Measurements from ENCODE around the gene LRMDA.

Gene LRMDA

DNA sequence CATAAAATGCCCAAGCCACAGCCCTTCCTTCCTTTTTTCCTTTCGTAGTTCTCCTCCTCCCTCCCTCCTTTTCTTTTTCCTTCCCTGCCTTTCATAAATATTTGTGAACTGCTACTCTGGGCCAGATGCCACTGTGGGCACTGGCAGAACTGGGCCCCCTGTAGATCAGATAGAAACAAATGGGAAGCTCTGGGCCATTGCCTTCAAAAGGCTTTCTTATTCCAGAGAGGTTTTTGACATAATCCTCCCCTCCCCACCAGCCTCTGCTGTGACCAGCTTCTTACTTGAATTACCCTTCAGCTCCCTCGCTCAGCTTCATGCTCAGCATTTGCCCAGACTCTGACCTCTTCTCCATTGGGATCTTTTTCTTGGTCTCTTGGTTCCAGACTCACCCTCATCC lies 886.8 kb downstream of the LRMDA start:
- intact Hi-C loops (cut with DNase I): no loop called here
- no peak for DNase-seq

DNA sequence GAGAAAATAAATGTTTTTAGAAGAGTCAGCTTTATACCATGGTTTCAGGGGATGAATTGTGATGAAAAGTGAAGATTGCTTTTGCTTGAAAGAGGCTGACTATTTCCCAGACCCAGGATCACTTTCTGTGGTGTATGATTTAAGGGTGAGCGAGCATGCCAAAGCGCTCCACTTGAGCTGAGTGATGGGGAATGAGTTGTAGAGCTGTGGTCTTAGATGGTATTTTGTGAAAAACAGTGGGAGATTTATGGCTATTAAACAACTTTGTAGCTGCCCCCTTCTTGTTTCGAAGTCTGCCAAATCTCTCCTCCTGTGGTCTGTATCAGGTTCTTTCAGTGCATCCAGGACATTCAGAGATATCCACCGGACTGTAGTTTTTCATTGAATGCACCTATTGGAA lies 888.2 kb downstream of the LRMDA start:
- intact Hi-C loops (cut with DNase I): no loop called here

DNA sequence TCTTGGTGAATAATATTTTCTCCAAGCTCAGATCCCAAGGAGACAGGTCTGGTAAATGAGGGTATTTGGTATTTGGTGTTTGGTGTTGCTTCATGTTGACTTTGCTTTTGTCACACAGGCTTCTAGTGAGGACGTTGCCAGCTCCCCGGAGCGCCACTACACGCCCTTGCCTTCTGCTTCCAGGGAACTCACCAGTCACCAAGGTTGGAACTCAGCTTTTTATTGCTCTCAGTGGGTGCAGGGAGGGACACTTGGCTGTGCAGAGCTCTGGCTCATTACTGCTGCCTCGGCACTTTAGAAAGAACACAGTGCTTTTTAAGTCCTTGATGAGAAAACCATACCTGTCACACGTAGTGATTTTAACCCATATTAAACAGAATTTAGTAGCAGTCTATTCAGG lies 892.9 kb downstream of the LRMDA start:
- intact Hi-C loops (cut with DNase I): no loop called here
- peak in 5 of 42 donors; percentile 9 to 26 (median 18) for DNase-seq

More for the DNA sequence above, 888.2 kb downstream of the LRMDA start:
- DNase-seq: no peak

DNA sequence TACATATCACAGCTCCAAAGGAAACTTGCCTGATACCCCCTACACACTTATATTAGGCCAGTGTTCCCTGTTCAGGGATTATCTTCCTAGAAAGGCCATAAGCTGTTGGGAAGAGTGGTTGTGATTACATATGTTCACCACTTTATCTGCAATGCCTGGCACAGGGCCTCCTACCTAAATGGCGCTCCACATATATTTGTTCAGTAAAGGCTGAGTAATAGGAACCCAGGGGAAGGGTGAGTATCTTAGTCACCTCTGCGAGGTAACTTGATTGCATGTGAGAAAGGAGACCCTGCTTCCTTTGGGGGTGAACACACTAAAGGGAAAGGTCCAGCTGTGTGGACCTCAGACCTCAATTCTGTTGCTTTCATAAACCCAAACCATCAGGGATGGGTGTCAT lies 896.0 kb downstream of the LRMDA start:
- intact Hi-C loops (cut with DNase I): no loop called here
- no peak for DNase-seq

DNA sequence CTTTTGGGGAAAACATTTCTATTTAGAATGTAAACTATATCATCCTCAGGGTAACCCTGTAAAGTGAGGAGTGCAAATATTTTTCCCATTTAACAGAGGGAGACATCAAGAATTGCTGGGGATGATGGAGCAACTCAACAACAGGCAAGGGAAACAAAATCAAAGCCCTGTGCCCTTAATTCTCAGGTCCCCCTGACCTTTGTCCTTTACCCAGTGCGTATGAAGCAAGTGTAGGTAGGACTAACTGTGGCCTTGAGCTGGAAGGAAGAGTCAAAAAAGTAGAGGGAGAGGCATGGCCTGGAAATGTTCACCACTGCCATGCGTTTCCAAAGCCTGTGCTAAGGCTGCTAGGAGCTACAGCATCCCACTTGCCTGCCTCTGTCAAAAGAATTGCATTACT lies 896.9 kb downstream of the LRMDA start:
- intact Hi-C loops (cut with DNase I): no loop called here
- DNase-seq: no peak

DNA sequence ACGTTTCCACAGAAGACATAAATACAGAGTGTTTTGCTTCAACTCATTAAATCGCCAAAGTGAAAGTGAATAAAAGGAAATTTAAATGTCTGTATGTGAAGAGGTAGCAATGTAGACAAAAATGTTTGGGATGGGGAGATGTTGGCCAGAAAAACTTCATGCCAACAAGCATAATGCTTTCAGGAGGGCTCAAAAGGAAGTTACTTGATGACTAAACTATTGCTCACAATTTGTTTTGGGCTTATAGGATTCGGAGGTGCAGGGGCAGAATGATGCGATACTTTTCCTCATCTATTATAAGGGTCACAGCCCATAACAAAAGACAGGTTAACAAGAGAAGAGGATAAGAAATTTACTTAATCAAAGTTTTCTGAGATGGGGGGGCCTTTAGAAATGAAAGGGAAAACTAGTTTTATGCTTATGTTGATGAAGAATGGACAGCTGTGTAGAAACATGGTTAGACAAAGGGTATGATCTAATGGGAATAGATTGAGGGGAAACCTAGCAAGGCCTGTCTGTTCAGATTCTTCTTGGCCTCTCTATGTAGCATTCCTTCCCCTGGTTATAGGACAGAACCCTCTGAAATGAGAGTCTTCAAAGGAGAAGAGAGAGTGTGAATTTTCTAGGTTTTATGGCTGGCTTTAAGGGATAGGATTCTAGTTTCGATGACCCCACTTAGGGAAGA lies 898.6 kb downstream of the LRMDA start:
- intact Hi-C loops (cut with DNase I): no loop called here

DNA sequence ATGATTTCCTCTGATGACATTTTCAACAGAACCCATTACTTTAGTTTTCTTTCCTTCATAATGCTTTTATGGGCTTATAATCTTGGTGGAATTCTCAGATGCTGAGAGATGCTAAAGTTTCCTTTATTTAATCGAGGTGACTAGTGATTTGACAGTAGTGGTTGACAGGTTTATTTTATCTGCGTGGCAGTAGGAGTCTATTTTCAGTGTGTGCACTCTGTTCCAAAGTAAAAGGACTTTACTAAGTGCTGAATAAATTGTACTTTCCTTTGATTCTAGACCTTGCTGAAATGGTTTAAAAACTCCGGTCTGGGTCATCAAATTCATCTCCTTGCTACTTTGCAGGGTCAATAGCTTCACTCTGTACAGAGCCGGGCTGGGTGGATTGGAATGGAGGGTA lies 900.3 kb downstream of the LRMDA start:
- intact Hi-C loops (cut with DNase I): no loop called here
- no peak for DNase-seq

More for the DNA sequence above, 898.6 kb downstream of the LRMDA start:
- DNase-seq: no peak

DNA sequence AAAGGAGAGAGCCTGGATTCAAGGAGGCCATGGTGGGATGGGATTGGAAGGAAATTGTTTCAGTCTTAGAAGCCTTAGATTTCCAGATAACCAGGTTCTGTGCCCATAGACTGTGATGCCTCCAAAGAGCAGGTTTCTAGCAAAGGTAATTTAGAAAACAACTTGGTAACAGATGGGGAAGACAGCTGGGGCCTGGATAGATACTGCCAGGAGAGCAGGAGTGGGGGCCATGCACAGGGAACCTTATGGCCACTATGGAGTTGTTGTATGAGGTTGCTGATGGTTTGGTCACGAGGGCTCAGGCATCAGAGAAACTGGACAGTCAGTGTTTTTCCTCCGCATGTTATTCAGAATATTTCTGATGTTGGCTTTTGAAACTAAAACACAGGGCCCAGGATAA lies 901.9 kb downstream of the LRMDA start:
- intact Hi-C loops (cut with DNase I): no loop called here
- DNase-seq: no peak

DNA sequence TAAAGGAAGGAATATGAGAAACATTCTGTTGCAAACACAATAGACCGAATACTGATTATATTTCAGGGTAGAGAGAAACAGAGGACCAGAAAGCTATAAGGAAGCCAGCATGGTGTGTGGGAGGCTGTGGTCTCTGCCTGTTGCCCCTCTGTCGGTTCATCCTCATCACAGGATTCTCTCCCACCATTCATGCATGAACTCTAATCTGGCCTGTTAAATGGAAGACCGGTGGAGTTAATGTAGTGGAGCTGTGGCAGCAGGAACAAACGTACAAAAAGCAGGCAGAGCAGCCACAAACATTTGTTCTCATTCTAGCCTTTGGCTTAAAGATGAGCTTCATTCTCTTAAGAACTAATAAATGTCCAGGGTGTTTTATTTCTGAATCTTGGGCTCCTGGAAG lies 902.4 kb downstream of the LRMDA start:
- intact Hi-C loops (cut with DNase I): no loop called here
- no peak for DNase-seq

DNA sequence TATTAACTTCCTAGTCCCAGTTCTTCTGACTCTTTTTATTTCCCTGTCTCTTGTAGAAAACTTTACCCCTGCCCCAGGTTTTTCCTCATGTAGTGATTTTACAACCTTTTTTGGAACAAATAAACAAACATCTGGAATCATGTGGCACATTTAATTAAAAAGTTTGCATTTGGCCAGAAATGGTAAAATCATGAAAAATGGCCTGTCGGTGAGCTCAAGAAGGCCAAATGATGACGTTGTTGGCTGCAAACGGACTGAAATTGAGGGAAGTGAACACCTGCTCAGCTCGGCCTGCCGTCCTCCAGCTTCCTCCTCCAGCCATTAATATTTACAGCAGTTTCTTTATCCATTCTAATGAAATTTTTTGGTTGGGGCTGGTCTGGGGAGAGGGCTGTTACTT lies 902.8 kb downstream of the LRMDA start:
- intact Hi-C loops (cut with DNase I): no loop called here
- no peak for DNase-seq

DNA sequence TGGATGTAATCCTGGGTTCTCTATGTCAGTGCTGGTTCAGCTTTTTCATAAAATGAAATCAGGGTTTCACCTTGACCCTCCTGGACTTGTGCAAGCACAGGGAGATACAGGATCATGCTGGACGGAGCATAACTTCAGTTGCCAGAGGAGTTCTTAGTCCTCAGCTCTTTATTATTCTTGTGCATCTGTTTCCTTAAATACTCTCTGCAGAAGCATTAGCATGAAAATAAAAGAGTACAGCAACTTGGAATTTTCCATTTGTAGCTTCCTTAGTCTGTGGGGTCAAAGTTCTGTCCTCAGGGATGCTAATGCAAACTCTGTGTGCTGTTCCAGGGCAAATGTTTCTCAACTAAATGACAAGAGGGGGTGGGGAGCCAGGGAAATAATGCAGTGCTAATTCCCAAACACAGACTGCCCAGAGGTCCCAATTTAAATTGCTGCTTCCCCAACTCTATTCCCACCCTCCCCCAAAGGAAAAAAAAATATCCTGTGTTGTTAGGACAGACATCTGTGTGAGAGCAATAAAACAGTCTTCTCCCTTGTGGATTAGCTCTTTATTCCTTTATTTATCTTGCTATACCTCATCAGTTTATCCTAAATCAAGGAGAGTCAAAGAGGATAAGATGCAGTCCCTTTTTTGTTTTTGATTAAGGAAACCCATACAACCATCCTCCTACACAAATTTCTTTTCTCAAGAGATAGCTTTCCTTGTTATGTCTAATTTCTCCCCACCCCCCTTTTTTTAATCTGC lies 905.0 kb downstream of the LRMDA start:
- DNase-seq: no peak
- intact Hi-C loops (cut with DNase I): no loop called here

DNA sequence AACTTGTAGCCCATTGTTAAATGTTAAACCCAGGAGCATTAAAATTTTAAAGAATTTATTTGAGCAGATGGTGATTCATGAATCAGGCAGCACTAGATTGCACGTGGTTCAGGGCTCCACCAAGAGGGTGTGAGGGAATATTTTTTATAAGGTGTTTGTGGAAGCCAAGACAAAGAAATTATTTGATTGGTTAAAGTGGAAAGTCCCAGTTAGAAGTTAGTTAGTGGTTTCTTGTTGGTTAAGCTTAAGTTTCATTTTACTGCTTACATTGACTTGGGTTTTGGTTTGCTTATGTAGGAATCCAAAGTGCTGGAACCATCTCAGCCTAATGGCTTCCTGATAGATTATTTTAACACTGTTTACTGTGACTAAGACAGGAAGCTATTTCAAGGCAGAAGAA lies 906.2 kb downstream of the LRMDA start:
- intact Hi-C loops (cut with DNase I): no loop called here
- no peak for DNase-seq

DNA sequence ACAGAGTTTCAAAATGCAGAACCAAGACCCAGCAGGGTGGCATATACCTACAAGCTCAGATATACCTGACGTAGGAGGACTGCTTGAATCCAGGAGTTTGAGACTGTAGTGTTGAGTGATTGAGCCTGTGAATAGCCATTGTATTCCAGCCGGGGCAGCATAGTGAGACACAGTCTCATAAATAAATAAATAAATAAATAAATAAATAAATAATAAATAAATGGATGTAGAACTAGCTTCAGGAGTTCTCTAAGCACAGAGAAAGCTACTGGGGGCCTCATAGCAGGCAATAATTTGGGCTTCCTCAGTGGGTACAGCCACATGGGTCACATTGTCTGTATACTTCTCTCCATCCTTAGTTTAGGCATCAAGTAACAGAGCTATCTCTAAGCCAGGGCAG lies 906.8 kb downstream of the LRMDA start:
- intact Hi-C loops (cut with DNase I): no loop called here

DNA sequence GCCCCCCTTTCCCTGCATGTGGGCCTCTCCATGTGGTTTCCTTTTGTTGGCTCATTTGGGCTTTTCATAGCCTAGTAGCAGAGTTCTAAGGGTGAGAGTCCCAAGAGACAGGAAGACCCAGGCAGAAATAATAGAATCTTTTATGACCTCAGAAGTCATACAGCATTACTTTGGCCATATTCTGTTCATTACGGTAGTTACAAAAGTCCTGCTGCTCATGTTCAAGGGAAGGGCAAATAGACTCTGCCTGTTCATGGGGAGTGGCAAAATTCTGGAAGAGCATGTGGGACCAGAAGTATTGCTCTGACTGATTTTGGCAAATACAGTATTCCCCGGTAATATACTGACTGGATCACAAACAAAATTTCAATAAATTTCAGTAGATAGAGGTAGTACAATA lies 910.3 kb downstream of the LRMDA start:
- no peak for DNase-seq
- intact Hi-C loops (cut with DNase I): no loop called here

More for the DNA sequence above, 906.8 kb downstream of the LRMDA start:
- no peak for DNase-seq

DNA sequence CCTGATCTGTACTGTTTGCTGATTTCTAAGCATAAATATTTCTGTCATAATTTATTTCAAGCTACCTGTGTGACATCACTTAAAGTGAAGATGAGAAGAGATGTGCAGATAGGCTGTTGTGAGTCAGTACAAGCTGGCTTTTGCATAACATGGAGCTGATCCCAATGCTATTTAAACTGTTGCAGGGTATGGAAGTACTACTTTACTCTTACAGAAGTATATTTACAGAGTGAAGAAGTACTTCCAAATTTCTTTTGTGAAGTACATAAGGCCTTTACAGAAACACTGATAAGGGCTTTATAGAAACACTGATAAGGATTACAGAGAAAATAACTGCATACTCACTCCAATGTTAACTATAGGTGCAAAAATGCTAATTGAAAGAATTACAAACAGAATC lies 911.6 kb downstream of the LRMDA start:
- intact Hi-C loops (cut with DNase I): no loop called here
- DNase-seq: no peak

DNA sequence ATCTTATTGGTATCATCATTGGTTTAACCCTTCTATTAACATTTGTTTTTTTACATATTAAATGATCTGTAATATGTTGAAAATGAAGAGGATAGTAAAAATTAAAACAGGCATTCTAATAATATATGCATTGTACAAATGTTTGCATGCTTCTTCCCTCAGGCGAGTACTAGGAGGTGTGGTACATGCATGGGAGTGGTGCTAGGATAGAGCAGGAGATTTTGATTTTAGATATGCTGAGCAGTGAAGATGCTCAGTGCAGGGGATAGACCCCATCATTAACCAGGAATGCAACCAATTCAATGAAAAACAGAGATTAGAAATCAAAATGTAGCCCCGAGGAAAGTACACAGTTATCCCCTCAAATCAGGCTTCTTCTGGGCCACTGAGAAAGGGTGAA lies 916.4 kb downstream of the LRMDA start:
- no peak for DNase-seq
- intact Hi-C loops (cut with DNase I): no loop called here

DNA sequence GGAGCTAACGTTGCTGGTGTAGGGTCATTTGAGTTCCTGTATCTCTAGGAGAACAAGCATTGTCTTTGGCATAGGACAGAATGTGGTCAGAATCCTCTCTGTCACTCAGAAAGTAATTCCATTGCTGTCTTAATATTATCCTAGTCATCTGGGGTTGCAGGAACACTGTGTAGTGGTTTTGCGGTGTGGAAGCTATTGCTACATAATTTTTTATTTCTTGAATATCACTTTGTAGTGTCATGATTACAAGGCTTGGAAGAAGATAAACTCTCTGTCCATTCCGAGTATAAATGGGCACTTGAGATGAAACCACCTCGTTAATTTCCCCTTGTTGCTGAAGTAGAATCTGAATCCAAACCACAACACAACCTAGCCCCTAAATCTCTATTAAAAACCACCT lies 919.2 kb downstream of the LRMDA start:
- no peak for DNase-seq
- intact Hi-C loops (cut with DNase I): no loop called here

DNA sequence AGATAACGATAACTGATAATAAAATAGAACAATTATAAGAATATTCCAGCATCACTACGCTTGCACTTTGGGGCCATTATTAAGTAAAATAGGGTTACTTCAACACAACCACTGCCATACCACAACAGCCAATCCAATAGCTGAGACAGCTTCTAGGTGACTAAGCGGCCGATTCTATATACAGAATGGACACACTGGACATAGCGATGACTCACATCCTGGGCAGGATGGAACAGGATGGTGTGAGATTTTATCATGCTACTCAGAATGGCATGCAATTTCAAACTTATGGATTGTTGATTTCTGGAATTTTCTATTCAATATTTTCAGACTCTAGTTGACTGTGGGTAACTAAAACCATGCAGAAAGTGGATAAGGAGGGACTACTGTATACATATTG lies 920.9 kb downstream of the LRMDA start:
- no peak for DNase-seq
- intact Hi-C loops (cut with DNase I): no loop called here

DNA sequence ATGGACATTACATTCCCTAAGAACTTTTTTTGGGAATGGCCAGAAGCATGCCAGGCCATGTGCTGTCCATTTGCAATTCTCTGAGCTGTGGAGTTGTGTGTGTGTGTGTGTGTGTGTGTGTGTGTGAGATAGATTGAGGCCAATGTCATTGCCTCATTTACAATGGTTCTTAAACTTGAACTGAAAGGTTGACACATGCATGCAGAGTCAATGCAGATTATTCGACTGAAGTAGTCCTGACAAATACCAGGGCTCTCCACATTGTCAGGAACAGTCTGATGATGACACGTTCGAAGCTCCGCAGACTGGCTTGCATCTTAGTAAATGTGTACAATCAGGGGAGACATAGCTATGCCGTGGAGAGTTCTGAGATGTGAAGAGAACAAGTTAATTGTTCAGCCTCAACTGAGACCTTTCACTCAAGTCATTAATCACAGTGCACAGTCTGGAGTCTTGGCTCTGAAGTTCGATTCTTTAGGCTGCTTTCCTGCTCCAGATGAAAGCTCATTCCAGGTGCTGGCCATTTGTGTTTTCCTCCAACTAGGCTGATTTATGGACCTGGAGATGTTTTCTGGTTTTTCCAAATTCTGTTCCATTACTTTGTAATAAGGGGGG lies 921.9 kb downstream of the LRMDA start:
- DNase-seq: no peak
- intact Hi-C loops (cut with DNase I): no loop called here

DNA sequence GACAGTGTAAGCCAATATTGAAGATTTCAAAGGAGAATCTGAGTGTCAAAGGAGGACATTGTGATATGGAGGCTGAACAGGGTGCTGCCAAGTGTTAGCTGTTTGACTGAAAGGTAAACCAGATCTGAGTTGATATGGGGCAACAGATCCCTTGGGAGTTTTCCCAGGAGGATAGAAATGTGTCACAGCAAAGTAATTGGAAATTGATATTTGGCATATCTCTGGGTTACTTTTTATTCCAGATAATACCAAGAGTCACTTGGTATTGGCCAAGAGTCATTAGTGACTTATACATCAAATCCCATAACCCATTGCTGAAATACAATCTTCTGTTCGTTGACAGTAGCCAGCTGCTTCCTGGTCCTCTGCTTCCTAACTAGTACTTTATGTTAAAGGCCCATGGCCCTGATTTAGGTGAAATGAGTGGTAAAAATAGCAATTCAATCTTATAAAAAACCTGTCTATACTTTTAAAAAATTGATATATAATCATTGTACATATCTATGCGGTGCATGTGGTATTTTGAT lies 922.9 kb downstream of the LRMDA start:
- no peak for DNase-seq
- intact Hi-C loops (cut with DNase I): no loop called here
